ENCODE results near the gene CYP2F1. TPM values are rescaled to one million over a fixed set of nuclear protein-coding genes. Genes with fewer than 3 reads are reported as not detected.
"Not testable (repeated sequence)": the region's sequence is repeated elsewhere in the genome, so short reads cannot be mapped to it uniquely, and the experiment has no call there.

CYP2F1 gene
- polyA plus RNA-seq, 1 donor from 2014 or later = not detected

DNA sequence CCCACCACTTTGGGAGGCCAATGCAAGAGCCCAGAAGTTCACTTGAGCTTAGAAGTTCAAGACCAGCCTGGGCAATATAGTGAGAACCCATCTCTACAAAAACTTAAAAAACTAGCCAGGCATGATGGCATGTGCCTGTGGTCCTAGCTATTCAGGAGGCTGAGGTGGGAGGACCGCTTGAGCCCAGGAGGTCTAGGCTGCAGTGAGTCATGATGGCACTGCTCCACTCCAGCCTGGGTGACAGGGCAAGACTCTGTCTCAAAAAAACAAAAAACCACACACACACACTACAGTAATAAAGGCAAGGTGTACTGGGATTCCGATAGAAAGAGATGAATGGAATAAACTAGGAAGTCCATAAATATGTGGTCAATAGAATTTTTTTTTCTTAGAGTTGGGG lies 35.6 kb downstream of the CYP2F1 start:
- no peak for TF ChIP-seq SMC3 (conservative IDR thresholded peaks at IDR 0.05; ENCODE audit: poor library complexity)
- TF ChIP-seq, protein P1, sequence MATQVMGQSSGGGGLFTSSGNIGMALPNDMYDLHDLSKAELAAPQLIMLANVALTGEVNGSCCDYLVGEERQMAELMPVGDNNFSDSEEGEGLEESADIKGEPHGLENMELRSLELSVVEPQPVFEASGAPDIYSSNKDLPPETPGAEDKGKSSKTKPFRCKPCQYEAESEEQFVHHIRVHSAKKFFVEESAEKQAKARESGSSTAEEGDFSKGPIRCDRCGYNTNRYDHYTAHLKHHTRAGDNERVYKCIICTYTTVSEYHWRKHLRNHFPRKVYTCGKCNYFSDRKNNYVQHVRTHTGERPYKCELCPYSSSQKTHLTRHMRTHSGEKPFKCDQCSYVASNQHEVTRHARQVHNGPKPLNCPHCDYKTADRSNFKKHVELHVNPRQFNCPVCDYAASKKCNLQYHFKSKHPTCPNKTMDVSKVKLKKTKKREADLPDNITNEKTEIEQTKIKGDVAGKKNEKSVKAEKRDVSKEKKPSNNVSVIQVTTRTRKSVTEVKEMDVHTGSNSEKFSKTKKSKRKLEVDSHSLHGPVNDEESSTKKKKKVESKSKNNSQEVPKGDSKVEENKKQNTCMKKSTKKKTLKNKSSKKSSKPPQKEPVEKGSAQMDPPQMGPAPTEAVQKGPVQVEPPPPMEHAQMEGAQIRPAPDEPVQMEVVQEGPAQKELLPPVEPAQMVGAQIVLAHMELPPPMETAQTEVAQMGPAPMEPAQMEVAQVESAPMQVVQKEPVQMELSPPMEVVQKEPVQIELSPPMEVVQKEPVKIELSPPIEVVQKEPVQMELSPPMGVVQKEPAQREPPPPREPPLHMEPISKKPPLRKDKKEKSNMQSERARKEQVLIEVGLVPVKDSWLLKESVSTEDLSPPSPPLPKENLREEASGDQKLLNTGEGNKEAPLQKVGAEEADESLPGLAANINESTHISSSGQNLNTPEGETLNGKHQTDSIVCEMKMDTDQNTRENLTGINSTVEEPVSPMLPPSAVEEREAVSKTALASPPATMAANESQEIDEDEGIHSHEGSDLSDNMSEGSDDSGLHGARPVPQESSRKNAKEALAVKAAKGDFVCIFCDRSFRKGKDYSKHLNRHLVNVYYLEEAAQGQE (IDR thresholded peaks at IDR 0.05; ENCODE audit: borderline replicate concordance) = no peak
- no peak for TF ChIP-seq POLR2AphosphoS5 (IDR thresholded peaks at IDR 0.05)
- no peak for TF ChIP-seq EP300 (conservative IDR thresholded peaks at IDR 0.05; ENCODE audit: poor library complexity, severe bottlenecking)
- TF ChIP-seq EZH2 (IDR thresholded peaks at IDR 0.05; ENCODE audit: borderline replicate concordance, insufficient read depth, low read length, poor library complexity, severe bottlenecking) = no peak
- TF ChIP-seq MXI1 (conservative IDR thresholded peaks at IDR 0.05; ENCODE audit: poor library complexity, severe bottlenecking) = no peak
- TF ChIP-seq RAD21 (conservative IDR thresholded peaks at IDR 0.05) = no peak
- no peak for TF ChIP-seq TAF1 (IDR thresholded peaks at IDR 0.05; ENCODE audit: low read depth)
- TF ChIP-seq, protein P2, sequence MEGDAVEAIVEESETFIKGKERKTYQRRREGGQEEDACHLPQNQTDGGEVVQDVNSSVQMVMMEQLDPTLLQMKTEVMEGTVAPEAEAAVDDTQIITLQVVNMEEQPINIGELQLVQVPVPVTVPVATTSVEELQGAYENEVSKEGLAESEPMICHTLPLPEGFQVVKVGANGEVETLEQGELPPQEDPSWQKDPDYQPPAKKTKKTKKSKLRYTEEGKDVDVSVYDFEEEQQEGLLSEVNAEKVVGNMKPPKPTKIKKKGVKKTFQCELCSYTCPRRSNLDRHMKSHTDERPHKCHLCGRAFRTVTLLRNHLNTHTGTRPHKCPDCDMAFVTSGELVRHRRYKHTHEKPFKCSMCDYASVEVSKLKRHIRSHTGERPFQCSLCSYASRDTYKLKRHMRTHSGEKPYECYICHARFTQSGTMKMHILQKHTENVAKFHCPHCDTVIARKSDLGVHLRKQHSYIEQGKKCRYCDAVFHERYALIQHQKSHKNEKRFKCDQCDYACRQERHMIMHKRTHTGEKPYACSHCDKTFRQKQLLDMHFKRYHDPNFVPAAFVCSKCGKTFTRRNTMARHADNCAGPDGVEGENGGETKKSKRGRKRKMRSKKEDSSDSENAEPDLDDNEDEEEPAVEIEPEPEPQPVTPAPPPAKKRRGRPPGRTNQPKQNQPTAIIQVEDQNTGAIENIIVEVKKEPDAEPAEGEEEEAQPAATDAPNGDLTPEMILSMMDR (IDR thresholded peaks at IDR 0.05; ENCODE audit: poor library complexity, severe bottlenecking) = no peak
- H3K27ac ChIP-seq (ENCODE audit: low read length) = no peak overlapping the region
- no peaks in the 10 kb centered on the region for H3F3A ChIP-seq (ENCODE audit: insufficient read depth, low read length, poor library complexity, severe bottlenecking)
- H3K9ac ChIP-seq (ENCODE audit: low read length) = no peak overlapping the region
- H2AFZ ChIP-seq (ENCODE audit: low read depth, low read length) = no peak overlapping the region
- H3K9me2 ChIP-seq (ENCODE audit: insufficient read depth, low read length) = no peaks in the 10 kb centered on the region
- H3K79me2 ChIP-seq (replicated peaks; ENCODE audit: insufficient read depth, low read length) = no peaks in the 10 kb centered on the region
- no peaks in the 10 kb centered on the region for H3K27me3 ChIP-seq (ENCODE audit: insufficient read depth, low read depth, low read length)
- no peaks in the 10 kb centered on the region for H3K36me3 ChIP-seq (ENCODE audit: insufficient read depth, low read length)
- no peaks in the 10 kb centered on the region for H4K20me1 ChIP-seq (ENCODE audit: insufficient read depth)
- no peaks in the 10 kb centered on the region for H3K9me3 ChIP-seq (ENCODE audit: low read length)
- H3K4me2 ChIP-seq (ENCODE audit: low read length) = no peak overlapping the region
- no peak overlapping the region for H3K4me3 ChIP-seq (ENCODE audit: low read length)

DNA sequence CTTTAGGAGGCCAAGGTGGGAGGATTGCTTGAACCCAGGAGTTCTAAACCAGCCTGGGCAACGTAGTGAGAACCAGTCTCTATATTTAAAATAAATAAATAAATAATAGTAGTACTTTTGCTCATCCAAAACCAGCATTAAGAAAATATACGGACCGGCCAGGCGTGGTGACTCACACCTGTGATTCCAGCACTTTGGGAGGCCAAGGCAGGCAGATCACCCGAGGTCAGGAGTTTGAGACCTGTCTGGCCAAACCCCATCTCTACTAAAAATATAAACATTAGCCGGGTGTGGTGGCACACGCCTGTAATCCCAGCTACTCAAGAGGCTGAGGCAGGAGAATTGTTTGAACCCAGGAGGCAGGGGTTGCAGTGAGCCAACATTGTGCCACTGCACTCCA lies 36.8 kb downstream of the CYP2F1 start:
- not testable (repeated sequence) for H3K79me2 ChIP-seq (replicated peaks; ENCODE audit: insufficient read depth, low read length); H3K4me3 ChIP-seq (ENCODE audit: low read length); H3K9ac ChIP-seq (ENCODE audit: low read length); H3F3A ChIP-seq (ENCODE audit: insufficient read depth, low read length, poor library complexity, severe bottlenecking); H2AFZ ChIP-seq (ENCODE audit: low read depth, low read length); H3K27ac ChIP-seq (ENCODE audit: low read length); H3K36me3 ChIP-seq (ENCODE audit: insufficient read depth, low read length); H3K27me3 ChIP-seq (ENCODE audit: insufficient read depth, low read depth, low read length); H3K4me2 ChIP-seq (ENCODE audit: low read length); H4K20me1 ChIP-seq (ENCODE audit: insufficient read depth); H3K9me2 ChIP-seq (ENCODE audit: insufficient read depth, low read length); H3K9me3 ChIP-seq (ENCODE audit: low read length)

DNA sequence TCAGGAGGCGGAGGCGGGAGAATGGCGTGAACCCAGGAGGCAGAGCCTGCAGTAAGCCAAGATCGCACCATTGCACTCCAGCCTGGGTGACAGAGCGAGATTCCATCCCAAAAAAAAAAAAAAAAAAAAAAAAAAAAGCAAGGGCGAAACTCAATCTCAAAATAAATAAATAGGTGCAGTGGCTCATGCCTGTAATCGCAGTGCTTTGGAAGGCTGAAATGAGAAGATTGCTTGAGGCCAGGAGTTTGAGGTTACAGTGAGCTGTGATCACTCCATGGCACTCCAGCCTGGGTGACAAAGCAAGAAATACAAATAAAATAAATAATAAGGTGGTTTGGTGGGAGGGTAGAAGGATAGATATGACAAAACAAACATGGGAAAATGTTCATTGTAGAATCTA lies 39.8 kb downstream of the CYP2F1 start:
- H3K36me3 ChIP-seq (ENCODE audit: insufficient read depth, low read length) = no peaks in the 10 kb centered on the region
- no peak overlapping the region for H2AFZ ChIP-seq (ENCODE audit: low read depth, low read length)
- no peaks in the 10 kb centered on the region for H3K9me2 ChIP-seq (ENCODE audit: insufficient read depth, low read length)
- no peaks in the 10 kb centered on the region for H3F3A ChIP-seq (ENCODE audit: insufficient read depth, low read length, poor library complexity, severe bottlenecking)
- H3K4me2 ChIP-seq (ENCODE audit: low read length) = no peak overlapping the region
- no peaks in the 10 kb centered on the region for H3K27me3 ChIP-seq (ENCODE audit: insufficient read depth, low read depth, low read length)
- no peaks in the 10 kb centered on the region for H4K20me1 ChIP-seq (ENCODE audit: insufficient read depth)
- no peaks in the 10 kb centered on the region for H3K9me3 ChIP-seq (ENCODE audit: low read length)
- H3K4me3 ChIP-seq (ENCODE audit: low read length) = no peak overlapping the region
- H3K79me2 ChIP-seq (replicated peaks; ENCODE audit: insufficient read depth, low read length) = no peaks in the 10 kb centered on the region
- no peak overlapping the region for H3K27ac ChIP-seq (ENCODE audit: low read length)
- TF ChIP-seq, protein P1 (IDR thresholded peaks at IDR 0.05; ENCODE audit: borderline replicate concordance) = no peak
- no peak for TF ChIP-seq EZH2 (IDR thresholded peaks at IDR 0.05; ENCODE audit: borderline replicate concordance, insufficient read depth, low read length, poor library complexity, severe bottlenecking)
- TF ChIP-seq, protein P2 (IDR thresholded peaks at IDR 0.05; ENCODE audit: poor library complexity, severe bottlenecking) = no peak
- TF ChIP-seq SMC3 (conservative IDR thresholded peaks at IDR 0.05; ENCODE audit: poor library complexity) = no peak
- TF ChIP-seq MXI1 (conservative IDR thresholded peaks at IDR 0.05; ENCODE audit: poor library complexity, severe bottlenecking) = no peak
- no peak for TF ChIP-seq EP300 (conservative IDR thresholded peaks at IDR 0.05; ENCODE audit: poor library complexity, severe bottlenecking)
- H3K9ac ChIP-seq (ENCODE audit: low read length) = no peak overlapping the region
